CD4-positive, alpha-beta T cell treated with Interferon alpha-2 for 1 hour (primary cell): ENCODE data around the gene MMRN1.

ENCODE experiments used
- DNase-seq, 2 donors: peaks; one replicate each; pipeline ENCODE4 v3.0.0-alpha.2; 2020 to 2022

Gene MMRN1

GRCh38 chr4:89997171-89997704, 102.6 kb downstream of the MMRN1 start:
- DNase-seq = no peak

- DNase-seq = no peak
These were observed 103.9 kb downstream of the MMRN1 start for GRCh38 chr4:89998469-89999011.

- no peak for DNase-seq
These were observed 106.4 kb downstream of the MMRN1 start for GRCh38 chr4:90001023-90001422.

GRCh38 chr4:90002441-90003062, 107.9 kb downstream of the MMRN1 start:
- DNase-seq = no peak
